LNCAP (cell line): ENCODE measurements around the gene DDIAS.

Source experiments
- CTCF ChIP-seq: fragments of 450-650 bp; IDR thresholded peaks from 2 replicates; pipeline ENCODE4 v1.5.1; 2017; ENCODE audit warnings: mild to moderate bottlenecking

DDIAS gene

GRCh38 chr11:82959987-82960778 is 58.6 kb downstream of the DDIAS start:
- no peak for TF ChIP-seq CTCF

- TF ChIP-seq CTCF = no peak
Measured at GRCh38 chr11:82960779-82961143, 59.2 kb downstream of the DDIAS start.

- TF ChIP-seq CTCF = no peak
Measured at GRCh38 chr11:82967381-82967780, 65.8 kb downstream of the DDIAS start.

GRCh38 chr11:82969811-82970210 is 68.3 kb downstream of the DDIAS start:
- no peak for TF ChIP-seq CTCF

- TF ChIP-seq CTCF = no peak
Measured at GRCh38 chr11:82972103-82972502, 70.6 kb downstream of the DDIAS start.

- TF ChIP-seq CTCF = no peak
Measured at GRCh38 chr11:82974135-82974534, 72.6 kb downstream of the DDIAS start.

- TF ChIP-seq CTCF = no peak
Measured at GRCh38 chr11:82974851-82975250, 73.3 kb downstream of the DDIAS start.

GRCh38 chr11:82975882-82976281 is 74.3 kb downstream of the DDIAS start:
- TF ChIP-seq CTCF = no peak
